Brain pericyte (primary cell): ENCODE results near the gene CYP39A1.

Source experiments
- DNase-seq: peaks from one replicate; pipeline ENCODE4 v3.0.0-alpha.2; 2012; ENCODE audit warnings: low read depth, low spot score

The CYP39A1 gene

DNA sequence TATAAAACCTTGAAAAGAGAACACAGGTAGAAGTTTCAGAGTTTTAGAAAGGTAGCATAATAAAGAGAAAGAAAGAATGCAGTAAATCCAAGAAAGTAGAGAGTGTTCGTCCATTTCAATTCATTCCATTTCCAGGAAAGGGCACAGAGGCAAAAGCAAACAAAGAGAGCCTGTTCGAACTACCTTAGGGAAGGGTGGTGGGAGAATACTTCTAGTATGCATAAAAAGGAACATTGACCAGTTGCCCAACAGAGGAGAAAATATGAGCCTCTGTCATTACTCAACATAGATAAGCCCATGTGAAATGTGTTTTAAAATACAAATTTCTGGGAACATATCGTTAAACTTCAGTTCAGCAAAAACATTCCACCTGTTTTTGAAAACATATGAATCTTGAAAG is 60.6 kb downstream of the CYP39A1 start:
- DNase-seq, result no peak

- no peak for DNase-seq
Observed at GRCh38 chr6:46590765-46591164, 61.9 kb downstream of the CYP39A1 start.

- DNase-seq, result no peak
Observed at GRCh38 chr6:46586906-46587305, 65.7 kb downstream of the CYP39A1 start.

GRCh38 chr6:46584586-46584985 is 68.0 kb downstream of the CYP39A1 start:
- no peak for DNase-seq

DNA sequence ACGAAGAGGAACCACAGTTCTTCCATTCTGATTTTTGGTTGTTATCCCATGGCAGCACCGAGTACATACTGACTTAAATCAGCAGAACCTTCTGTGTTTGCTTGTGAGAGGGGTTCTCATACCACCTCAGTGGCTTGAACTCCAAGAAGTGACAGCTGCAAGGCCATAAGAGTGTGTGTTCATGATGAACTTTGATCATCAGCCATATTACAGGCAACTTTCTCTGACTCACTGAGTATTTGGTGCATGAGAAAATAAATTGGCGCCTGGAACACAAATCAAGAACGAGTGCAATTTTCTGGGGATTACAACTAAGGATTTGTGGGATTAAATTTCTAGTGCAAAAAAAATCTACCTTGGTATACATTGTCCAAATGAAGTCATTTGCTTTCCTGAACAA is 68.9 kb downstream of the CYP39A1 start:
- no peak for DNase-seq

DNA sequence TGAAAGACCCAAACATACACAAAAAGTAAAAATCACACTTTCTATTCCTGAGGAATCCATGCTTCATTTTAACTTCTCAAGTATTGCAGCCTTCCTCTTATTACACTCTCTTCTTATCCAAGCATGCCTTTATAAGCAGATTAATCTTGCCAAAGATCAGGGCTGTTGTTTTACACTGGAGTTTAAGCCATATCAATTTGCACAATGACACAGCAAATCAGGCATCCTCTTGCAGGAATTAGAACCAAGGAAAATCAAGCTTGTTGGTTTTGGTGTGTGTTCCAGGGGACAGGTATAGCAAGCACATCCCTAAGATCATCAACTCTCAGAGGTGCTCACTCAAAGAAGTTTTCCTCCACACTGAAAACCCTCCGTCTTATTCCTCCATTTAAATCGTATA is 69.5 kb downstream of the CYP39A1 start:
- no peak for DNase-seq

DNA sequence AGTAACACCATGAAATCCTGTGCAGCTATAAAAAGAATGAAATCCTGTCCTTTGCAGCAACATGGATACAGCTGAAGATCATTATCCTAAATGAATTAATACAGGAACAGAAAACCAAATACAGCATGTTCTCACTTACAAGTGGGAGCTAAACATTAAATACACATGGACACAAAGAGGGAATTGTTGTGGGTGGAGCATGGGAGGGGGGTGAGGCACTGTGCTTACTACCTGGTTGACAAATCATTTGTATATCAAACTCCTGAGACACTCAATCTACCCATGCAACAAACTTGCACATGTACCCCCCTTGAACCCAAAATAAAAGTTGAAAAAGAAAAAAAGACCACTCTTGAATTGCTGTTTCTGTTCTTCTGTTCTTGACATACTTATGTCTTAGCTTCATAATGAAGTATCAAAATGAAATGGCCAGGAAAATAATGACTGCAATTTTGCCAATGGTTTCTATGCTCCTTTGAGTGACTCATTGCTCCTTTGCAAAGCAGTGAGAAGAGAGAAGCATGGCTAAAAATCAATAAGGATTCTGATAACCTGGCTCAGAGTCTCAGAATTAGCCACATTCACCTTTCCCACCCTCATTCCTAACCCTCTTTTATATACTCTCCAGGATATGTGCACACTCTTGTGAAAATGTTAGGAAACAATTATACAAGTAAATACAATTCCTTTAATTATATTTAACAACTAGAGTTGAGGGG is 71.0 kb downstream of the CYP39A1 start:
- DNase-seq, result no peak

GRCh38 chr6:46575530-46575929 is 77.1 kb downstream of the CYP39A1 start:
- no peak for DNase-seq

DNA sequence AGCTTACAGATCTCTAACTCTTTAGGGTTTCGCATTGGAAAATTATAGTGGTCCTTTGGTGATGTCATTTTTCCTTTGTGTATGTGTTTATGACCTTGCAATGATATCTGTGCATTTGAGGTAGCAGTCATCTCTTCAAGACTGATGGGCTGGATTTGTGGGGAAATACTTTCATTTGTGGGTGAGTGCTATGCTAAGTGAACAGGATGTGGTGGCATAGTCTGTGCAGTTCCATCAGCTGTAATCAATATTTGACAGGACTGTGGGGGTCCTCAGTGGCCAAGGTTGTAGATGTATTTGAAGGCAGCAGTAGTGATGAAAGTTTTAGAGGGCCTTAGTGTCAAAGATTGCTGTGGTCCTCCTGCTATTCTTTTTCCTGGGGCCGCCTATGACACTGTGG is 79.5 kb downstream of the CYP39A1 start:
- no peak for DNase-seq

- DNase-seq, result no peak
Observed at GRCh38 chr6:46565531-46565930, 87.1 kb downstream of the CYP39A1 start.

- DNase-seq, result no peak
Observed at GRCh38 chr6:46563924-46564323, 88.7 kb downstream of the CYP39A1 start.

GRCh38 chr6:46556053-46556452 is 96.6 kb downstream of the CYP39A1 start:
- DNase-seq, result no peak

GRCh38 chr6:46555129-46555528 is 97.5 kb downstream of the CYP39A1 start:
- DNase-seq, result no peak

DNA sequence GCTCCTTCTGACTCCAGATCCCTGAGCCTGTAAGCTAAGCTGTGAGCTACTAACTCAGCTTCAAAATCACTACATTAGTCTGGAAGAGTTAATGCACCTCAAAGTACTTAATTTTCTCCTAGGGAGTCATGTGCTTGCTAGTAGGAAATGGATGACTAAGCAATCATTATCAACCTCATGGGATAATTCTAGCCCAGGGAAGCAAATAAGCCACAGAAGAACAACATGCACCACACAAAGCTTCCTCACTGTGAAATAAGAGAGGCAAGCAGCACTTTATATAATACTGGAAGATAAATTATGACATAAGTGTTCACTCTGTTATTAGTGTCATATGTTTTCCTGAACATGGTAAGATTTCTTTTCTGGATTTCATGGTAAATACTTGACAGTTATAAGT is 103.5 kb downstream of the CYP39A1 start:
- no peak for DNase-seq

DNA sequence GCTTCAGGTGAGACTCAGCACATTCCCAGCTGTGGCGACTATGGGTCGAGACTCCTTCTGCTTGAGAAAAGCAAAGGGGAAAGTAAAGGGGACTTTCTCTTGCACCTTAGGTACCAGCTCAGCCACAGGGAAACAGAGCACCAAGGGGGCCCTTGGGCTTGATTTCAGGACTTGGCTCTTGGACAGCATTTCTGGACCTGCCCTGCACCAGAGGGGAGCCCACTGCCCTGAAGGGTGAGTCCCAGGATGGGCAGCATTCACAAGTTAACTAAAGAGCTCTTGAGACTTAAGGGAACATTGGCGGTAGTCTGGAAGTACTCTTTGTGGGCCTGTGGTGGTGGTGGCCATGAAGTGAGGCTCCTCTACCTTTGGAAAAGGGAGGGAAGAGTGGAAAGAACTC is 111.1 kb downstream of the CYP39A1 start:
- DNase-seq, result no peak

GRCh38 chr6:46539866-46540265 is 112.8 kb downstream of the CYP39A1 start:
- DNase-seq, result no peak

- DNase-seq, result no peak
Observed at GRCh38 chr6:46538800-46539480, 113.7 kb downstream of the CYP39A1 start.

- no peak for DNase-seq
Observed at GRCh38 chr6:46530896-46531295, 121.7 kb downstream of the CYP39A1 start.

GRCh38 chr6:46528961-46529750 is 123.5 kb downstream of the CYP39A1 start:
- DNase-seq, result no peak

GRCh38 chr6:46526607-46527006 is 126.0 kb downstream of the CYP39A1 start:
- DNase-seq, result no peak

DNA sequence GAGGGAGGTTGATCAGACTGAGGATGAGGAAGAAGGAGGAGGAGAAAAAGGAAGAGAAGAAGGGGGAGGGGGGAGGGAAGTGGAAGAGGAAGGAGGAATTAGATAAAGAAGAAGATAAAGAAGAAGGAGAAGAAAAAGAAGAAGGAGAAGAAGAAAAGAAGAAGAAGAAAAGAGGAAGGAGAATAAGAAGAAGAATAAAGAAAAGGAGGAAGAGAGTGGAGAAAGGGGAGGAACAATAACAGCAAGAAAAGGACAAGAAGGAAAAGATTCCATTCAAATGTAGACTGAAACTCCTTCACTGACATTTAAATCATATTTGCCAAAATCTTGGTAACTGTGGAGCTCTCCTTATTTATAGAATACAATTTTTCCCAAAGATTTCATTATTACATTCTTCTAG is 127.0 kb downstream of the CYP39A1 start:
- DNase-seq, result no peak

DNA sequence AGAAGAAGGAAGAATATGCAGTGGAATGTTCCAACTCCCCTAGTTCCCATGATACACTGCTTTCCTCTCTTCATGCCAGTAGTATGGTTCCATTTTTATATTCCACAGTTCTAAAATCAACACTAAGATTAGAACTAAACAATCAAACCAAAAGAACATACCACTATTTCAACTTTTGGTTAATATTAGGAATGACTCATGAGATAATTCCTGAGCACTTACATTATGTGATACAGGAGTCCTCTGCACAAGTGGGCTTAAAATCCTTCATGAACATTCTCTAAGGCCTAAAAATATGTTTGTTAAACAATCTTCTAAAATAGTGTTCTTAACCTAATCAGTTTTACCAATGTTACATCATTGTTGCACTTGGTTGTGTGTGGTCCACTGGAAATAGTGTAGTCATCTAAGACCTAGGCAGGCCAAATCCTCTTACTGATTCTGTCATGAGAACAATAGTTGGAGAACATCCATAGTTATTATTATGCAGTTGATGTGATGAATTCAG is 131.1 kb downstream of the CYP39A1 start:
- DNase-seq, result no peak
